Liver (tissue), 3 donors: Measurements from ENCODE around the gene KLK3.

Experiments
- EGR1 ChIP-seq, 2 donors: IDR thresholded peaks; 2 replicates each; pipeline ENCODE4 v1.6.1; 2016 to 2018; ENCODE audit warnings: antibody characterized with exemption in 2 of 2, low read depth in 2 of 2
- HNF4A ChIP-seq, 2 donors: conservative IDR thresholded peaks; 2 replicates each; pipeline ENCODE4 v1.6.1; 2016; ENCODE audit warnings: antibody characterized with exemption in 2 of 2, mild to moderate bottlenecking in 2 of 2
- JUND ChIP-seq, 2 donors: IDR thresholded peaks; 2 replicates each; pipeline ENCODE4 v1.6.1; 2016; ENCODE audit warnings: antibody characterized with exemption in 2 of 2
- RAD21 ChIP-seq, 2 donors: IDR thresholded peaks; 2 replicates each; pipeline ENCODE4 v1.6.1; 2016; ENCODE audit warnings: antibody characterized with exemption in 2 of 2, mild to moderate bottlenecking in 2 of 2
- RXRA ChIP-seq, 2 donors: IDR thresholded peaks; 2 replicates each; pipeline ENCODE4 v1.6.1; 2017 to 2018; ENCODE audit warnings: antibody characterized with exemption in 2 of 2, mild to moderate bottlenecking in 1 of 2
- SP1 ChIP-seq: IDR thresholded peaks from 2 replicates; pipeline ENCODE4 v1.6.1; 2018; ENCODE audit warnings: antibody characterized with exemption, mild to moderate bottlenecking
- TAF1 ChIP-seq: conservative IDR thresholded peaks from 2 replicates; pipeline ENCODE4 v1.6.1; 2016; ENCODE audit warnings: antibody characterized with exemption, mild to moderate bottlenecking
- YY1 ChIP-seq: IDR thresholded peaks from 2 replicates; pipeline ENCODE4 v1.6.1; 2016; ENCODE audit warnings: antibody characterized with exemption, mild to moderate bottlenecking
- TF ChIP-seq, protein P1 (sequence below): fragments of 150-350 bp; IDR thresholded peaks from 2 replicates; pipeline ENCODE4 v1.5.1; 2017; ENCODE audit warnings: improper control_type of control experiment, low read depth, low read length; ENCODE audit not compliant: missing input control
- TF ChIP-seq, protein P2 (sequence below): IDR thresholded peaks from 2 replicates; pipeline ENCODE4 v1.6.1; 2016; ENCODE audit warnings: antibody characterized with exemption
- TF ChIP-seq, protein P3 (sequence below): IDR thresholded peaks from 2 replicates; pipeline ENCODE4 v1.6.1; 2016; ENCODE audit warnings: antibody characterized with exemption, mild to moderate bottlenecking
- TF ChIP-seq, protein P4 (sequence below): IDR thresholded peaks from 2 replicates; pipeline ENCODE4 v1.6.1; 2016; ENCODE audit warnings: antibody characterized with exemption
- TF ChIP-seq, protein P5 (sequence below): IDR thresholded peaks from 2 replicates; pipeline ENCODE4 v1.6.1; 2016; ENCODE audit warnings: antibody characterized with exemption
- donor health status: healthy.
- donor health status: healthy.

DNA sequence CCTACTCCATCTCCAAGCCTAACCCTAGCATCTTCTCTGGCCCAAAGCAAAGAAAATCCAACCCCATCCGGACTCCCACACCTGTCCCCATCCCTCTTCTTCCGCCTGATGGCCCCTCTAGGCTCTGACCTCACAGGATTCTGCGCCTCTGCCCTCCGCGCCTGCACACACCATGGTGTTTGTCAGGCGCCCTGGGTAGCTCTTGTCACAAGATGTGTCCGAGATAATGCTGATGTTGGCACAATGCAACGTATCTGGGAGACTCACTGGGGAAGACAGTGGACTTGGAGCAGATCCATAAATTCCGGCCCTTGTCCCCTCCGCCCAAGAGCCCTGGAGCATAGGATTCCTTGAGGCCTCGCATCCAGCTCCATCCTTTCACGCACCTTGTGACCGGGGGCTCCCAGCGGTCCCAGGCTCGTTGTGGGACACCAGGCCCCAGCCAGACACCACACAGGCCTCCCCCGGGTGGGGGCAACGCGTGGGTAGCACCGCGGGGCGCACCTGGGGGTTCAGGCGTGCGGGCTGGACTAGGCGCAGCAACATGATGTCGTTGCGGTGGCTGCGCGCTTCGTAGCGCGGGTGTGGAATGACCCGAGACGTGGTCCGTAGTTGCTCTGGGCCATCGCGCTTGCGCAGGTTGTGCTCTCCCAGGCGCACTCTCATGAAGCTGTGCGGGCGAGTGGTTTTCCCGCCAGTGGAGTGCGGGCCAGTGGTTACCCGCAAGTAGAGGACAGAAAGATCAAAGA, 28.0 kb upstream of the KLK3 start:
- TF ChIP-seq, protein P1, sequence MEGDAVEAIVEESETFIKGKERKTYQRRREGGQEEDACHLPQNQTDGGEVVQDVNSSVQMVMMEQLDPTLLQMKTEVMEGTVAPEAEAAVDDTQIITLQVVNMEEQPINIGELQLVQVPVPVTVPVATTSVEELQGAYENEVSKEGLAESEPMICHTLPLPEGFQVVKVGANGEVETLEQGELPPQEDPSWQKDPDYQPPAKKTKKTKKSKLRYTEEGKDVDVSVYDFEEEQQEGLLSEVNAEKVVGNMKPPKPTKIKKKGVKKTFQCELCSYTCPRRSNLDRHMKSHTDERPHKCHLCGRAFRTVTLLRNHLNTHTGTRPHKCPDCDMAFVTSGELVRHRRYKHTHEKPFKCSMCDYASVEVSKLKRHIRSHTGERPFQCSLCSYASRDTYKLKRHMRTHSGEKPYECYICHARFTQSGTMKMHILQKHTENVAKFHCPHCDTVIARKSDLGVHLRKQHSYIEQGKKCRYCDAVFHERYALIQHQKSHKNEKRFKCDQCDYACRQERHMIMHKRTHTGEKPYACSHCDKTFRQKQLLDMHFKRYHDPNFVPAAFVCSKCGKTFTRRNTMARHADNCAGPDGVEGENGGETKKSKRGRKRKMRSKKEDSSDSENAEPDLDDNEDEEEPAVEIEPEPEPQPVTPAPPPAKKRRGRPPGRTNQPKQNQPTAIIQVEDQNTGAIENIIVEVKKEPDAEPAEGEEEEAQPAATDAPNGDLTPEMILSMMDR = no peak
- TF ChIP-seq, protein P2, sequence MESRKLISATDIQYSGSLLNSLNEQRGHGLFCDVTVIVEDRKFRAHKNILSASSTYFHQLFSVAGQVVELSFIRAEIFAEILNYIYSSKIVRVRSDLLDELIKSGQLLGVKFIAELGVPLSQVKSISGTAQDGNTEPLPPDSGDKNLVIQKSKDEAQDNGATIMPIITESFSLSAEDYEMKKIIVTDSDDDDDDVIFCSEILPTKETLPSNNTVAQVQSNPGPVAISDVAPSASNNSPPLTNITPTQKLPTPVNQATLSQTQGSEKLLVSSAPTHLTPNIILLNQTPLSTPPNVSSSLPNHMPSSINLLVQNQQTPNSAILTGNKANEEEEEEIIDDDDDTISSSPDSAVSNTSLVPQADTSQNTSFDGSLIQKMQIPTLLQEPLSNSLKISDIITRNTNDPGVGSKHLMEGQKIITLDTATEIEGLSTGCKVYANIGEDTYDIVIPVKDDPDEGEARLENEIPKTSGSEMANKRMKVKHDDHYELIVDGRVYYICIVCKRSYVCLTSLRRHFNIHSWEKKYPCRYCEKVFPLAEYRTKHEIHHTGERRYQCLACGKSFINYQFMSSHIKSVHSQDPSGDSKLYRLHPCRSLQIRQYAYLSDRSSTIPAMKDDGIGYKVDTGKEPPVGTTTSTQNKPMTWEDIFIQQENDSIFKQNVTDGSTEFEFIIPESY = no peak
- no peak for TF ChIP-seq JUND (IDR thresholded peaks at IDR 0.05)
- no peak for TF ChIP-seq HNF4A (conservative IDR thresholded peaks at IDR 0.05)
- TF ChIP-seq RAD21 (IDR thresholded peaks at IDR 0.05) = no peak
- TF ChIP-seq, protein P3, sequence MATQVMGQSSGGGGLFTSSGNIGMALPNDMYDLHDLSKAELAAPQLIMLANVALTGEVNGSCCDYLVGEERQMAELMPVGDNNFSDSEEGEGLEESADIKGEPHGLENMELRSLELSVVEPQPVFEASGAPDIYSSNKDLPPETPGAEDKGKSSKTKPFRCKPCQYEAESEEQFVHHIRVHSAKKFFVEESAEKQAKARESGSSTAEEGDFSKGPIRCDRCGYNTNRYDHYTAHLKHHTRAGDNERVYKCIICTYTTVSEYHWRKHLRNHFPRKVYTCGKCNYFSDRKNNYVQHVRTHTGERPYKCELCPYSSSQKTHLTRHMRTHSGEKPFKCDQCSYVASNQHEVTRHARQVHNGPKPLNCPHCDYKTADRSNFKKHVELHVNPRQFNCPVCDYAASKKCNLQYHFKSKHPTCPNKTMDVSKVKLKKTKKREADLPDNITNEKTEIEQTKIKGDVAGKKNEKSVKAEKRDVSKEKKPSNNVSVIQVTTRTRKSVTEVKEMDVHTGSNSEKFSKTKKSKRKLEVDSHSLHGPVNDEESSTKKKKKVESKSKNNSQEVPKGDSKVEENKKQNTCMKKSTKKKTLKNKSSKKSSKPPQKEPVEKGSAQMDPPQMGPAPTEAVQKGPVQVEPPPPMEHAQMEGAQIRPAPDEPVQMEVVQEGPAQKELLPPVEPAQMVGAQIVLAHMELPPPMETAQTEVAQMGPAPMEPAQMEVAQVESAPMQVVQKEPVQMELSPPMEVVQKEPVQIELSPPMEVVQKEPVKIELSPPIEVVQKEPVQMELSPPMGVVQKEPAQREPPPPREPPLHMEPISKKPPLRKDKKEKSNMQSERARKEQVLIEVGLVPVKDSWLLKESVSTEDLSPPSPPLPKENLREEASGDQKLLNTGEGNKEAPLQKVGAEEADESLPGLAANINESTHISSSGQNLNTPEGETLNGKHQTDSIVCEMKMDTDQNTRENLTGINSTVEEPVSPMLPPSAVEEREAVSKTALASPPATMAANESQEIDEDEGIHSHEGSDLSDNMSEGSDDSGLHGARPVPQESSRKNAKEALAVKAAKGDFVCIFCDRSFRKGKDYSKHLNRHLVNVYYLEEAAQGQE = no peak
- no peak for TF ChIP-seq RXRA (IDR thresholded peaks at IDR 0.05)
- TF ChIP-seq, protein P4, sequence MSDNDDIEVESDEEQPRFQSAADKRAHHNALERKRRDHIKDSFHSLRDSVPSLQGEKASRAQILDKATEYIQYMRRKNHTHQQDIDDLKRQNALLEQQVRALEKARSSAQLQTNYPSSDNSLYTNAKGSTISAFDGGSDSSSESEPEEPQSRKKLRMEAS = no peak
- no peak for TF ChIP-seq YY1
- TF ChIP-seq EGR1 (IDR thresholded peaks at IDR 0.05; ENCODE audit: low read depth in 2 of 2) = no peak
- TF ChIP-seq SP1 = no peak
- no peak for TF ChIP-seq TAF1
- TF ChIP-seq, protein P5, sequence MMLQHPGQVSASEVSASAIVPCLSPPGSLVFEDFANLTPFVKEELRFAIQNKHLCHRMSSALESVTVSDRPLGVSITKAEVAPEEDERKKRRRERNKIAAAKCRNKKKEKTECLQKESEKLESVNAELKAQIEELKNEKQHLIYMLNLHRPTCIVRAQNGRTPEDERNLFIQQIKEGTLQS = no peak
